GM18858 (cell line): ENCODE data around the gene CALY.

Source experiments
- ATAC-seq: cut with Tn5 transposase; IDR thresholded peaks from one replicate; pipeline ENCODE4 v1.9.1; 2021; ENCODE audit not compliant: unreplicated experiment

The CALY gene

DNA sequence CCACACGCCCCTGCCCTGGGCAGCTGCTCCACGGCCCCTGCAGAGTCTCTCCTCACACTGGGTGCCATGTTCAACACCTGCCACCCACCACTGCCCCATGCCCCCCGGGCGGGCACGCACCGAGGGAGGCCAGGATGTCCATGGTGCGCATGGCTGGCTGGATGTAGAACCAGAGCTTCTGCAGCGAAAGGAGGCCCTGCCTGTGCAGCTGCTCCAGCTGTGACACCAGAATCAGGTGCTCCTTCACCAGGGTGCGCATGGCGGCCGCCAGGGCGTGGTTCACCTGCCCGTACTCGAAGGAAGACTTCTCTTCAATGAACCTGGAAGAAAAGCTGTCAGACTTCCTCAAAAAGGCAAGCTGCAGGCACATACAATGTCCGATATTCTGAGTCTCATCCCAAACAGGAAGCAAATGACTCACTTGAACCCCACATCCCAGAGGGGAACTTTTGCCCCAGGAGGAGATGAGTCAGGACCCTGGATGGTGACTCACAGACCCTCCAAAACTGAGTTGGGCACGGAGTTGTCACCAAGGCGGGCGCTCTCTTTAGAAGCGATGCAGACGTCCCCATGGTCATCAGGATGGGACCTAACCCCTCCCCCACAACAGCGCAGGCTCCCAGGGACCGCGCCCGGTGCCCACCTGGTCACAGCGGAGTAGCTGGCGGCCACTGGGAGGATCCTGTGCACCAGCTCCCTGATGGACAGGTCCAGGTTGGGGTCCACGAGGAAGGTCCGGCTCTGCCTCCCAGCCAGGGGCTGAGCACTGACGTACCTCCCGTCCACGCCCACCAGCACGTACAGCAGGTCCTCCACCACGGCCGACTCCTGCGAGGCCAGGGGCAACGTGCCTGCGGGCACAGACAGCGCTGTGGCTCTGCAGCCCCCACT lies 43.5 kb downstream of the CALY start:
- no peak for ATAC-seq

DNA sequence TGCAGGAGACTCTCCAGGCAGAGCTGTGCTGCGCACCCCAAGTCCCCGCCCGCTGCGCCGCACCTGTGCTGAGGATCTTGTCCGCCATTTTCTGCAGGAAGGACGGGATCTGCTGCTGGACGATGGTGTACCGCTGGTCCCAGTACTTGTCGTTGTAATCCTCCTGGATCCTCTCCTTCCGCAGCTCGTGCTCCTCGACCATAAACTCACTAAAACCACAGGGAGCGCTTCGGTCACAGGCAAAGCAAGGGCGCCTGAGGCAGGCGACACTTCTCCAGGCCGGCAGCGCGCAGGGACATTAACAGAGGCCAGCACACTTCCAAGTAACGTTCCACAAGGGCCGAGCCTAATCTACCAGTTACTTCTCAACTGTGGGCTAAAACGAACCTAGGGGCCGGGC lies 46.9 kb downstream of the CALY start:
- no peak for ATAC-seq

DNA sequence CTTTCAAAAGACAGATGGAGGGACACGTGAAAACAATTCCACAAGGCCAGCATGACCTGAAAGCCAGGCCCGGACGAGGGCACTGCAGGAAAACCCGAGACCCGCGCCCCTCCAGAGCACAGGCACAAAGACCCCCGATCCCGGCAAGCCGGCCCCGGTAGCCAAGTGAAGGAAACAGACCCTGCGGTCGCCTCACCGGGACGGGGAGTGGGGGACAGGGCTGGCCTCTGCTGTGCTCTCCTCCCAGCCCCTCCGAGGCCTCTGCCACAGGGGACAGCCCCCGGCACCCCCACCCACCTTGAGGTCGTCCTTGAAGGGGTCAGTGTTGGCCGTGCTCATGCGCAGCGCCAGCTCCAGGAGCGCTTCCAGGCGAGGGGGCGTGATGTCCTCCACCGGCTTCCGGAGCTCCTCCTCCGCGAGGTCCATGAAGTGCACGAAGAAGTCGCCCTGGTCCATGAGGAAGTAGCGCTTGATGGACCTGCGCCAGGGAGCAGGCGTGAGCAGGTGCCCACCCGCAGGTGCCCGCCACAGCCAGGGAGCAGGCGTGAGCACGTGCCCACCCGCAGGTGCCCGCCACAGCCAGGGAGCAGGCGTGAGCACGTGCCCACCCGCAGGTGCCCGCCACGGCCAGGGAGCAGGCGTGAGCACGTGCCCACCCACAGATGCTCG lies 48.7 kb downstream of the CALY start:
- ATAC-seq, result no peak

DNA sequence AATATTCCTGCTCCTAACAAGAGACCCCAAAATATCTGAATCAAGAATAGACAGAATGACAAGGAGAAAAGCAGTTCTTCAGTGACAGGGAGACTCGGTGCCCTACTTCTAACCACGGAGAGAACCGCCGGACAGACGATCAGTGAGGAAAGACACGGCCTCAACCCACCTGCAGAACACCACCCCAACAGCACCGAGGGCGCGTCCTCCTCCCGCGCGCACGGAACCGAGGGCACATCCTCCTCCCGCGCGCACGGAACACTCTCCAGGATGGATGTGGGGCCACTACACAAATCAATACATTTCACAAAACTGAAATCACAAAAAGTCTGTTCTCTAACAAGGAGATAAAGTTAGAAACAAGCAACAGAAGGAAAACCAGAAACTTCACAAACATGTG lies 50.3 kb downstream of the CALY start:
- ATAC-seq, result no peak

DNA sequence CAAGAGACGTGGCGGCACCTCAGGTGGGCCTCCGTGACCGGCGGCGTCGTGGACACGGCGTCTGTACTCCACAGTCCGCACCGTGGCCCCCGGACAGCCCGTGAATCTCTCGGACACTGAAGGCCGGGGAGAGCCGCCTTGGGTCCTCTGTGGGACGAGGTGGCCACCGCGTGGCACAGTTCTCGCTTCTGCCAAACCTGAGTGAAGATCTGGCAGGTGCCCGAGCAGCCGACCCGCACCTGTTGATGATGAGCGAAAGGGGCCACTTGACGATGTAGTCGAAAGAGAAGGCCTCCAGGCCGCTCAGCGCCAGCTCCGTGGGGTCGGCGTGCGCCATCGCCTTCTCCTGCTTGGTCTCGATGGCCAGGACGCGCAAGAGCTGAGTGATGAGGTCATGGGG lies 51.5 kb downstream of the CALY start:
- no peak for ATAC-seq

DNA sequence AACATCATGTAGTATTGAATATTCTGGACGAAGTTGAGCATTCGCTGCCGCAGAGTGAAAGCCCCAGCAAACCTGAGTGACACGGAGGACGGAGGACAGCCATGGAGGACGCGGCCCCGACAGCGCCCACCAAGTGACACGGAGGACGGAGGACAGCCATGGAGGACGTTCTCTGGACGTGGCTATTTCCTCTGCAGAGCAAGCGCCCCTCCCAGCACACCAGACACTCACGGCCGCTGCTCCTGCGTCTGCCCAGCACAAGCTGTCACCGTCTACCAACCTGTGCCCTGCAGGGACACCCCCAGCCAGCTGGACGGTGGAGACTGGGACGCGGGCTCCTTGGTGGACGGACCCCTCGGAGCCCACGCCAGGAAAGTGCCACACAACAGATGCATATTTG lies 52.8 kb downstream of the CALY start:
- no peak for ATAC-seq

DNA sequence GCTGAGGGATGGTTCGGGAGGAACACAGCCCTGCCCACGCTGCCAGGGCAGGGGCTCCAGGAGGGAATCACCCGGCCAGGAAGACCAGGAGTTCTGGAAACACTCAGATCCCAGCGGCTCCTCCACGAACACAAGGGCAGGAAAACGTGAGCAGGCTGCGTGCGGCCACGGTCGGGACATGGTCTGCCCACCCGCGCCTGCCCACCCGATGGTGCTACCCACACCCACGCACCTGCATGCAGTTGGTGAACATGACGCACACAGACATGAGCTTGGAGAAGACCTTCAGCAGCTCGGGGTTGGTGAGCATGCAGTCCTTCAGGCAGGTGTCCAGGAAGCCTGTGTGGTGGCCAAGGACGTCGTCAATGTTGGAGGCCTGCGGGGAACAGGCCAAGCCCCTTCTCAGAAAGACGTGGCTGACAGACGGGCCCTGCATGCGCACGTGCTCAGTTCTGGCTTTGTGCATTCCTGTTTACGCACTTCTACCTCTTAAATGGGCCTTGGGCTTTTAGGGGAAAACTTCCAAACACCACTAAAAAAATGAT lies 53.8 kb downstream of the CALY start:
- no peak for ATAC-seq

DNA sequence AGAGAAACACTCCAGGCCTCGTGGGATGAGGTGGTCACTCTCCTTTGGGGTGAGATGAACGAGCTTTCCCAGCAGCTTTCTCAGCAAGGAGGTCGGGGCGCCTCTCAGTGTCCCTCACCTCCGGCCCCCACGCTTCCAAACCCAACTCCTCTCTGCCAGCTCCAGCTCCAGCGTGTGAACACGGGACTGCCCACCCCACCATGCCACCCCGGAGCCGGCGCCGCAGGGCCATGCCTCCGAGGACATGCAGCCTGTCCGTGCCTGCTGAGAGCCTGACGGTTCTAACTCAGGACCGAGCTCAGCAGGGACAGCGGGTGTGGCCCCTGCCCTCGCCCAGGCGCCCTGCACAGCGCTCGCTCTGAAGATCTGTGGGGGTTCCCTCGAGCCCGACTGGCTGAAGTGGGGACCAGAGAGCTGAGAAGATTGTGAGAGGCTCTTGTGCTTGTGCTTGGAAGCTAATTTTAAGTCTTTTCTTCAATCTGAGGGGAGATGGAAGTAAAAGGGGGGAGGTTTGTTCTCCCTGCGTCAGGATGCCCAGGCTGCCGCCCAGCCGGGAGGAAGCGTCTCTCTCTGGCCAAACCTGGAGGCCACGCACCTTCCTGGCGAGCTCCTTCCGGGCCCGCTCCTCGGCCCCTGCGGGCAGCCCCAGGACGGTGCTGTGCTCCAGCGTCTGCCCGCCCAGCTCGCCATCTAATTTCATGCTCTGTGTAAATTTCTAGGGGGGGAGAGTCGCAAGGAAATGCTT lies 54.9 kb downstream of the CALY start:
- no peak for ATAC-seq

DNA sequence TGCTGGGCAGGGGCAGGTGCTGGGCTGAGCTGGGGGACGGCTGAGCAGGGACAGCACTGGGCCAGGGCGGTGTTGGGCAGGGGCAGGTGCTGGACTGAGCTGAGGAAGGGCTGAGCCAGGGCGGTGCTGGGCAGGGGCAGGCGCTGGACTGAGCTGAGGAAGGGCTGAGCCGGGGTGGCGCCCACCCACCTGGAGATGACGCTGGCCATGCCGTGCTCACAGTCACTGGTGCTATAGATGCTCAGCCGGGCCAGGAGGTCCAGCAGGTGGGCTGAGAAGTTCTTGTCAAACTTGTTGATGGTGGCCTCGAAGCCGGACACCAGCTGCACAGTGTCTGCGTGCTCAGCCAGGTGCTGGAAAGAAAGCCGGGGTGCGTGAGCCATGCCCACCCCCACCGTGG lies 55.6 kb downstream of the CALY start:
- no peak for ATAC-seq

DNA sequence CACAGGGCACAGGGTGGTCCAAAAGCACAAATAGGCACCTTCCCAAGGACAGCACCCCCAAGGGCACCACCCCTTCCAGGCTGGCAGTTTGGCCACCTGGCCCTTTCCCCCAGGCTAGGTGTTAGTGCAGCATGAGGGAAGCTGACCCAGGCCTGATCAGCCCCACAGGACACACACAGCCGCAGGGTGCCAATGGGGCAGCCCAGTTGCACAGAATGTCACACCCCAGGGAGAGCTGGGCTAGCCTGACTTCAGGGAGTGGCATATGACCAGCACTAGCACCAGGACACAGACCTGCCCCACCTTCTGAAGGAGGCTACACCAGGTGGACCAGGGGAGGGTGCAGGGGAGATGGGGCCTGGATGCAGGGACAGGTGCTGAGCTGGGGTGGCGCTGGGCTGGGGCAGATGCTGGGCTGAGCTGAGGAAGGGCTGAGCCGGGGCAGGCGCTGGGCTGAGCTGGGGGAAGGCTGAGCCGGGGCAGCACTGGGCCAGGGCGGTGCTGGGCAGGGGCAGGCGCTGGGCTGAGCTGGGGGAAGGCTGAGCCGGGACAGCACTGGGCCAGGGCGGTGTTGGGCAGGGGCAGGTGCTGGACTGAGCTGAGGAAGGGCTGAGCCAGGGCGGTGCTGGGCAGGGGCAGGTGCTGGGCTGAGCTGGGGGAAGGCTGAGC lies 56.2 kb downstream of the CALY start:
- no peak for ATAC-seq

DNA sequence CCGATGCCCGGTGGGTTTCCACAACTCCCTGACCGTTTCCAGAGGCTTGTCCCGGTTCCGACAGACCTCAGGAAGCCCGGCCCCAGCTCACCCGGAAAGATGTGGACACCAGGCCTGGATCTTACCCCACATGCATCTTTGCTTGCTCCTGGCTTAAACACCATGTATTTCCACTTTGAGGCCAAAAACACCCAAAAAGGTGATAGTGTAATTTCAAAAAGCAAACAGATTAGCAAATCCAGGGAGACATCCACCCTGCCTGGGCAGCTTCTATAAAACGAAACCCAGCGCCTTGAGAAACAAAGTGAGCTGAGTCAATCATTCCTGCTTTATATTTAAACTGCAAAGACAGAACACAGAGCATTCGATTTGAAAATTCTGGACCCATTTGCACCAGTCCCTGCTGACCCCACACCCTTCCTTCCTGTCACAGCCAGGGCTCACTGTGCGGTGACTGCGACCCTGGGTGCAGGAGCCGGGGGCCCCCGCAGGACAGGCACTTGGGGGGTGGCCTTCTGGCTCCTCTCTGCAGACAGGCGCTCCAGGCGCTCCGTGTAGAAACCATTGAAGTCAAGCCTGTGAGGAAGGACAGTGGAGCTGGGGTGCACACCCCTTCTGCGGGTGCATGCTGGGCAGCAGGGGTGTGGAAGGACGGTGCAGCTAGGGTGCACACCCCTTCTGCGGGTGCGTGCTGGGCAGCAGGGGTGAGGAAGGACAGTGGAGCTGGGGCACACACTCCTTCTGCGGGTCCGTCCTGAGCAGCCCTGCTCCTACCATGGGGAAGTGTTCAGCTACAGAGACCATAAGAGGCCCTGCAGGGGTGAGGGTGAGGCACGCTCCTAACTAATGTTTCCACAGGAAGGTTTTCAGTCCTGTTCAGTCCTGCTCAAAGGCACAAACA lies 57.1 kb downstream of the CALY start:
- ATAC-seq, result no peak

DNA sequence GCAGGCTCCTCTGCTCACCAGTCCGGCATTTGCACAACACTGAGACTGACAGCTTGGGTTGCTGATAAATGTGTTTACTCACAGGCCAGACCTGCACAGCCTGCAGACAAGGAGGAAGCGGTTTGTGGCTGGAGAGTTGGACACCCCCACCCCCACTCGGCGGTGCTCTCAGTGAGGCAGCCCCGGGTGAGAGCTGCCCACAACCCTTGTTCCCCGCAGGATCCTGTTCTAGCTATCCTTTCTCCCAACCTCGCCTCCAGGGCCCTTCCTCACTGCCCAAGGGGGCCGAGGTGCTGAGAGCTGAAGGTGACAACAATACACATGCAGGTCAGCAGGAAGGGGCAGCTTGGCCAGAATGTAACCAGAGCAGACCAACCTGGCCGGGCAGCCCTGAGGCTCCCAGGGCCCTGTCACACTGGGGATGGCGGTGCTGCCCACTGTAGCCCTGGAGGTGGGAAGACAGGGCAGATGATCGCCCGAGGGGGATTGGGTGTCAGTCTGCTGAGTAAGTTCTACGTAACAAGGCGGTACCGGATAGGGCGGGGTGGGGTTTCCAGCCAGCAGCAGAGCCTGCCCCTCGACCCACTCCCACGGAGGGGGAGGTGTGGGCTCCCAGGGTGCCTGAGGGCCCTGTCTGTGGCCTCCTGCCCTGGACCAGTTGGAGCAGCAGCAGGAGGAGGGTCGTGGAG lies 58.0 kb downstream of the CALY start:
- peak; percentile 33 for ATAC-seq

DNA sequence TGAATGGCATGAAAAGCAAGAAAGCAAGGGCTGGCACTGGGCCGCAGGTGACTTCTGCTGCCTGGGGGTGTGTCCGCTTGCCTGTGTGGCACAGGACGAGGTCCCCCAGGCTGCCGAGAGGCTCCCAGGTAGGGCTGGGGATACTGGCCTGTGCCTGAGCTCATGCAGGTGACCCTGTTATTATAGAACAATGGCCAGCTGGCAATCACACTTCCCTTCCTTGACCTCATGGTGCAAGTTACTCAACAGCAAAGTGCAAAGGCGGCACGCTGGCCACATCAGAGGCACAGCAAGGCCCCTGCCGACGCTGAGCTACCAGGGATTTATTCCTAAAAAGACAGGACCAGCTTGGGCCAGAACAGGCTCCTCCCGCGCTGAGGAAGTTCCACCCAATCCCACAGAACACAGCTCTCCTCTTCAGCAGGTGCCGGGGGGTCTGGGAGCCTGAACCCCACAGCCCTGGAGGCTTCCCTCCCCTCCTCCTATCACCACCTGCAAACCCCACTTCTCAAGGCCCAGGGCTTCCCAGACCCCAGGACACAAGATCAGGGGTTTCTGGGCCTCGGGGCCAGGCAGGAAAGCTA lies 58.6 kb downstream of the CALY start:
- no peak for ATAC-seq

DNA sequence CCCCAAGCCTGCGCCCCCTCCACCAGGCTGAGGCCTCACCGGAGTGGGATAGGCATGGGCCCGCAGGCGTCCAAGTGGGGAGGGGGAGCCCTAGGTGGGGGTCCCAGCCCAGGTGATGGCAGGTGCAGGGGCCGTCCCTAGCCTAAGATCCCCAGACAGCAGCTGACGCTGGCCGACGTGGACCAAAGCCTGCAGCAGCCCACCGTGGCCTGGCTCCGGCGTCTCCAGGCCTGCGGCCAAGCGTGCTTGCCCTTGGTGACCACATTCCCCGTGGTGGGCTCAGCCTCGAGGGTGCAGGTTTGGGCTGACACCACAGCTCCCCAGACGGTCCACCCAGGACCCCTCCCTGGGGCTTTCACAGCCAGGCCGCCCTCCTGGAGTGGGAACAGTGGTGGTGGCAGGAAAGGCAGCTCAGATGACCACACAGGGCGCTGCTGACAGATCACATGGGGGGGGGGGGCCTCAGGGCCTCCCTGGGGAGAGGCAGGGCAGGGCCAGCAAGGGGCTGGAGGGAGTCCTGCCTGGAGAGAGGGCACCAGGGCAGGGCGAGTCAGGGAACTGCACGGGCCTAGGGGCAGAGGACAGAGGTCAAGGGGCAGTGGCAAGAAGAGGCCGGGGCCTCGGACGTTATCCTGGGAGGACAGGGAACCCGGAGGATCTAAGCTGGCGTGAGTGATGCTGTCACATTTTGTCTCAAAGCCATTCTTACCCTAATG lies 59.3 kb downstream of the CALY start:
- ATAC-seq, result no peak

DNA sequence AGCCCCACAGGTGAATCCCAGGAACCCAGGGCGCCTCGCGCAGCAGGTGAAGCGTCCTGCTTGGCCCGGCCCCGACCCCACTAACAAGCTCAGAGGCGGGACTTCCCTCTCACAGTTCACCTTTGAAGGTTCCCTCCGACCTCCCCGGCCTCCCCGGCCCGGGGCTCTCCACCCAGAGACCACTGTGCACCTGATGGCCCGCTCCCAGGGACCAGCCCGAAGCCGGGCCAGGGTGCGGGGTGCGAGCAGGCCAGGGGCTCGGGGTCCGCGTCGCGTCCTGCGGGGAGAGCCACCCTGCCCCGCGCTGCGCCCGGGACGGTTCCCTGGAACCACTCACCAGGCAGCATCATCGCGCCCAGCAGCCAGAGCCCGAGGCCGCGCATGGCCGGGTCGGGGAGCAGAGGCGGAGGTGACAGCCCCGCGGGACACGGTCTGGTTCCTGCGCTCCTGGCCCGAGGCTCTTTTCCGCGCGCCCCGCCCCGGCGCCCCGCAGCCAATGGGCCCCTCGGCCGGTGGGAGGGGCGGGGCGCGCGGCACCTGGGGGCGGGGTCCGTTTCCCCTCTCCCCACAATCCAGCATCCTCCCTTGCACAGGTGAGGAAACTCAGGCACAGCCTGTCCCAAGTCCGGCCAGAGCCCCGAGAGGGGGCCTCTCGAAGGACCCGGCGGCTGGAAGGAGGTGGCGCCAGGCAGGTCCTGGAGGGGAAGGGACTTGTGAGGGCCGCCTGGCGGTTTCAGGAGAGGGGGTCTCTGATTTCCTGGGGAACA lies 60.1 kb downstream of the CALY start, which contains the start of gene ADAM8:
Gene ADAM8, minus strand, starts transcription at position 434 of the 767 bp plus-strand sequence. Its CDS starts 51 bp downstream, at position 383.
- ATAC-seq, result peak; percentile 29

DNA sequence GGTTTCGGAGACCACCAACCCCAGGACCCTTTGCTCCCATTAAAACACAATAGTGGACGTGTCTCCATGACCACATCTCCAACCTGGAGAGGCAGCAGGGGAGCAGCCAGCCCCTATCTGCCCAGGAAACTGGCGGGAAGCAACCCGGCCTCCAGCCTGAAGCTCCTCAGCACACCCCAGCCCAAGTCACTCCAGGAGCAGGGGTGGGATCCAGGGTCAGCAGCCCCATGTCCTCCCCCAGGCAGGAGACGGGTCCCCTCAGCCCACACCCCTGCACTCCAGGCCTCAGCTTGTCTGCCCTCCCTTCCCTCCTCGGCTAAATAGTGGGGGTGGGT lies 60.6 kb downstream of the CALY start:
- ATAC-seq, result no peak

DNA sequence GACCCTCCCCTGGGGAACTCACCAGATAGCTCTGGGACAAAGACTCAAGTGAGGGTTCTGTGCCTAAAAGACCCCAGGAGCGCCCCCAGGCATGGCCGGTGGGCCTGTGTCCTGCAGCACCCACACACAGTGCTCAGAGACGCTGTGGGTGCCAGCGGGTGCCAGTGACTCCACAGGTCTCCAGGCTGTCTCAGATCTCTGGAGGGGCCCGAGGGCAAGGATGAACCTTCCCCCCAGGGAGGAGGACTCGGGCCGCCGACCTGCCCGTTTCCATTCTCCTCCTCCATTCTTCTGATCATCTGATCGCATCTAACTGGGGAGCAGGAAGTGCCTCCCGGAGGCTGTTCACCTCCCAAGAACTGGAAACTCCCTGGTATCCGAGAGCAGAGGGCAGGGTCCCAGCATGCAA lies 61.0 kb downstream of the CALY start:
- ATAC-seq, result no peak
